SK-N-MC (cell line): Measurements from ENCODE around the gene ITPKC.

Experiments
- EZH2 ChIP-seq: fragments of 200-600 bp; sonication (generic); IDR thresholded peaks from one replicate; pipeline ENCODE4 v1.6.1; 2017; ENCODE audit warnings: antibody characterized with exemption
- POLR2AphosphoS5 ChIP-seq: IDR thresholded peaks from 2 replicates; pipeline ENCODE4 v1.6.1; 2012; ENCODE audit warnings: mild to moderate bottlenecking, low read depth, low read length, borderline replicate concordance

- TF ChIP-seq EZH2 (no peak), POLR2AphosphoS5 (no peak)
Measured at GRCh38 chr19:40763526-40763925, 46.6 kb downstream of the ITPKC start.
